Testis (tissue), 3 donors: Measurements from ENCODE around the gene KIF16B. TPM values are rescaled to one million over a fixed set of nuclear protein-coding genes. Genes with fewer than 3 reads are reported as not detected.

Experiments
- DNase-seq: peaks from one replicate; pipeline ENCODE4 v3.0.0-alpha.2; 2019
- H3K27ac ChIP-seq, 2 donors: fragments of 200-600 bp; sonication (generic); one replicate each; pipeline ENCODE4 v1.5.1; 2019
- H3K27me3 ChIP-seq: fragments of 200-600 bp; sonication (generic); one replicate; pipeline ENCODE4 v1.5.1; 2019
- H3K36me3 ChIP-seq: fragments of 200-600 bp; sonication (generic); one replicate; pipeline ENCODE4 v1.5.1; 2017; ENCODE audit warnings: low read depth; ENCODE audit errors: missing control alignments
- H3K4me1 ChIP-seq: fragments of 200-600 bp; sonication (generic); one replicate; pipeline ENCODE4 v1.5.1; 2019
- H3K4me3 ChIP-seq, 2 donors: fragments of 200-600 bp; sonication (generic); one replicate each; pipeline ENCODE4 v1.5.1; 2017 to 2019
- H3K9me3 ChIP-seq: fragments of 200-600 bp; sonication (generic); one replicate; pipeline ENCODE4 v1.5.1; 2017
- POLR2A ChIP-seq: fragments of 450-650 bp; IDR thresholded peaks from one replicate; pipeline ENCODE4 v1.6.1; 2017; ENCODE audit warnings: antibody characterized with exemption, mild to moderate bottlenecking, moderate library complexity
- WGBS, 2 donors: methylation state at CpG; one replicate each; pipeline ENCODE4 v1.1.5; 2018; 5-methylcytosine and 5-hydroxymethylcytosine counted together
- intact Hi-C: fragments of 100-400 bp; cut with DNase I; formaldehyde crosslinking; loops from one replicate; pipeline ENCODE4 v1.15.1; 2023; ENCODE audit warnings: low total_unique reads
- polyA plus RNA-seq: library from polyadenylated mRNA; stranded (reverse); fragments of 350-450 nt; fragmentation: Illumina TruSeq; extraction: RNeasy Lipid Tissue Mini Kit (QIAGEN cat#74804); gene quantifications from one replicate; pipeline ENCODE4 v1.2.3, GENCODE V29; 2014; ENCODE audit warnings: low read depth, low replicate concordance; ENCODE audit not compliant: insufficient read depth
- total RNA-seq, 2 donors: library from RNA; depleted of rRNA; stranded (reverse); fragments of >200 nt; gene quantifications; one replicate each; pipeline ENCODE4 v1.2.3, GENCODE V29; 2016
- TF ChIP-seq, protein P1 (sequence below), 3 experiments: fragments of 450-650 bp in 2 of 3; fragments of 200-600 bp in 1 of 3; sonication (generic) in 1 of 3; IDR thresholded peaks; one replicate each; pipeline ENCODE4 v1.5.1; 2016 to 2019; ENCODE audit warnings: antibody characterized with exemption in 3 of 3, mild to moderate bottlenecking in 2 of 3, moderate library complexity in 1 of 3

Gene KIF16B
- total and polyA plus RNA-seq, 3 donors from 2014 or later = 10.2 to 25.5 (median 22.3) TPM

DNA sequence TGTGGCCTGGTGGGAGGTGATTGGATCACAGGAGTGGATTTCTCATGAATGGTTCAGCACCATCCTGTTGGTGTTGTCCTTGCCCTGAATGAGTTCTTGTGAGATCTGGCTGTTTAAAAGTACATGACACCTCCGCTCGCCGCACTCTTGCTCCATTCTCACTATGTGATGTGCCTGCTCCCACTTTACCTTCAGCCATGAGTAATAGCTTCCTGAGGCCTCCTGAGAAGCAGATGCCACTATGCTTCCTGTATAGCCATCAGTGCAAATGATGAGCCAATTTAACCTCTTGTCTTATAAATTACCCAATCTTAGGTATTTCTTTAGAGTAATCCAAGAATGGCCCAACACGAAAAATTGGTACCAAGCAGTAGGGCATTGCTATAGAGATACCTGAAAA, 34.5 kb downstream of the KIF16B start:
- H3K9me3 ChIP-seq = no peaks in the 10 kb centered on the region
- no peaks in the 10 kb centered on the region for H3K36me3 ChIP-seq
- intact Hi-C loops = no loop called here
- peaks cover 14% of the 10 kb centered on the region for H3K4me1 ChIP-seq
- no peak for TF ChIP-seq POLR2A
- TF ChIP-seq, protein P1, sequence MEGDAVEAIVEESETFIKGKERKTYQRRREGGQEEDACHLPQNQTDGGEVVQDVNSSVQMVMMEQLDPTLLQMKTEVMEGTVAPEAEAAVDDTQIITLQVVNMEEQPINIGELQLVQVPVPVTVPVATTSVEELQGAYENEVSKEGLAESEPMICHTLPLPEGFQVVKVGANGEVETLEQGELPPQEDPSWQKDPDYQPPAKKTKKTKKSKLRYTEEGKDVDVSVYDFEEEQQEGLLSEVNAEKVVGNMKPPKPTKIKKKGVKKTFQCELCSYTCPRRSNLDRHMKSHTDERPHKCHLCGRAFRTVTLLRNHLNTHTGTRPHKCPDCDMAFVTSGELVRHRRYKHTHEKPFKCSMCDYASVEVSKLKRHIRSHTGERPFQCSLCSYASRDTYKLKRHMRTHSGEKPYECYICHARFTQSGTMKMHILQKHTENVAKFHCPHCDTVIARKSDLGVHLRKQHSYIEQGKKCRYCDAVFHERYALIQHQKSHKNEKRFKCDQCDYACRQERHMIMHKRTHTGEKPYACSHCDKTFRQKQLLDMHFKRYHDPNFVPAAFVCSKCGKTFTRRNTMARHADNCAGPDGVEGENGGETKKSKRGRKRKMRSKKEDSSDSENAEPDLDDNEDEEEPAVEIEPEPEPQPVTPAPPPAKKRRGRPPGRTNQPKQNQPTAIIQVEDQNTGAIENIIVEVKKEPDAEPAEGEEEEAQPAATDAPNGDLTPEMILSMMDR (IDR thresholded peaks at IDR 0.05) = no peak
- H3K4me3 ChIP-seq = no peak overlapping the region
- H3K27me3 ChIP-seq = no peaks in the 10 kb centered on the region
- 80 to 96% methylated on average over 4 of the region's 4 CpGs for WGBS, 2 donors
- H3K27ac ChIP-seq = no peak overlapping the region
- DNase-seq = no peak

DNA sequence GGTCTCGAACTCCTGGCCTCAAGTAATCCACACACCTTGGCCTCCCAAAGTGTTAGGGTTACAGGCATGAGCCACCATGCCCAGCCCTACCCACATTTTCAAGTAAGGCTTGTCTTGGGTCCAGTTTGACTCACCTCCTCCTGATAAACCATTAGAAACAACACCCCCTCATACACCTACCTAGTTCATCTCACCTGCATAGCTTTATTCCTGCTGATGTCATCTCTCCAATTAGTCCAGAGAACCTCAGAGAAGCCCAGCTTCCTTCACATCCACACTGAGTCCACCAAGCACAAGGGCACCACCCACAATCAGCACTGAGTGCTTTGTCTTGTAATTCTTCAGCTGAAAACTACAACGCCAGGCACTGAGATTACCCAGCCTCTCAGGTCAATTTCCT, 35.3 kb downstream of the KIF16B start:
- Histone ChIP-seq H3K27ac (no peak overlapping the region), H3K27me3 (no peaks in the 10 kb centered on the region), H3K9me3 (no peaks in the 10 kb centered on the region), H3K36me3 (no peaks in the 10 kb centered on the region), H3K4me3 (no peak overlapping the region), H3K4me1 (peaks cover 14% of the 10 kb centered on the region)
- no peak for TF ChIP-seq POLR2A
- TF ChIP-seq, protein P1 (IDR thresholded peaks at IDR 0.05) = no peak
- DNase-seq = no peak
- intact Hi-C loops = no loop called here
- WGBS, 2 donors = 91 to 96% methylated on average over 2 of the region's 2 CpGs

DNA sequence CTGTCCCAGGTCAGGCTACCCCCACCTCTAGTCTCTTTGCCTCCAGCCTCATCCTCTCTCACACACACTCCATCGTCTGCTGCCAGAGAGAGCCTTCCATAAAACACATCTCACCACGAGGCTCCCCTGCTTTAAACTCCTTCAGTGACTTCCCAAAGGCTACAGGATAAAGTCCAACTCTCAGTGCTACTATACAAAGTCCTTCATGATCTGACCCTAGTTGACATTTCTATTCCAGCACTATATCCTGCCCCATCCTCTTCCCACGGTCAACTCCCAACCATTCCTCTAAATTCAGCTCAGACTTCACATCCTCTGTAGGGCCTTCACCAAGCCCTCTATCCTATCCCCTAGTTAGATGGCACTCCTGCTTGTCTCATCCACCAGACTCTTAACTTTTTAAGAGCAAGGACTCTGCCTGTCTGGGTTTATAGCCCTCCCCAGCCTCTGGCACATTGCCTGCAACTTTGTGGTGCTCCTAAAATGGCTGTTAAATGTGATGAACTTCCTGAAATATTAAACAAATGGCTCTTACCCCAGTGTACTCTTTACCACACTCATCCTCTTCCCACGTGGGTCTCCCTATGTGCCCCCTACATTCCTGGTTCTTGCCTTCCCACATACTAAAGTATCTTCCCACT, 36.1 kb downstream of the KIF16B start:
- Histone ChIP-seq H3K36me3 (no peaks in the 10 kb centered on the region), H3K9me3 (no peaks in the 10 kb centered on the region), H3K27ac (no peak overlapping the region), H3K4me1 (peaks cover 14% of the 10 kb centered on the region), H3K27me3 (no peaks in the 10 kb centered on the region), H3K4me3 (no peak overlapping the region)
- intact Hi-C loops = no loop called here
- TF ChIP-seq, protein P1 (IDR thresholded peaks at IDR 0.05) = no peak
- TF ChIP-seq POLR2A = no peak
- WGBS, 2 donors = 83 to 87% methylated on average over 4 of the region's 4 CpGs
- no peak for DNase-seq

DNA sequence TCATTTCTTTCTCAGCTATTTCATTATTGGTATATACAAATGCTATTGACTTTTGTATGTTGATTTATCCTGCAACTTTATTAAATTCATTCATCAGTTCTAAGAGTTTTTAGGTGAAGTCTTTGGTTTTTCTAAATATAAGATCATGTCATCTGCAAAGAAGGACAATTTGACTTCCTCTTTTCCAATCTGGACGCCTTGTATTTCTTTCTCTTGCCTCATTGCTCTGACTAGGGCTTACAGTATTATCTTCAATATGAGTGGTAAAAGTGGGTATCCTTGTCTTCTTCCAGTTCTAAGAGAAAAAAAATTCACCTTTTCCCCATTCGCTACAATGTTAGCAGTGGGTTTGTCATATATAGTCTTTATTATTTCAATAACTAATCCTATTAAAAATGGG, 38.0 kb downstream of the KIF16B start:
- H3K4me3 ChIP-seq = no peak overlapping the region
- intact Hi-C loops = no loop called here
- no peak for DNase-seq
- no peaks in the 10 kb centered on the region for H3K9me3 ChIP-seq
- H3K27me3 ChIP-seq = no peaks in the 10 kb centered on the region
- 90 to 94% methylated on average over 2 of the region's 2 CpGs for WGBS, 2 donors
- no peaks in the 10 kb centered on the region for H3K36me3 ChIP-seq
- no peak overlapping the region for H3K27ac ChIP-seq
- TF ChIP-seq POLR2A = no peak
- TF ChIP-seq, protein P1 (IDR thresholded peaks at IDR 0.05) = no peak
- no peaks in the 10 kb centered on the region for H3K4me1 ChIP-seq

DNA sequence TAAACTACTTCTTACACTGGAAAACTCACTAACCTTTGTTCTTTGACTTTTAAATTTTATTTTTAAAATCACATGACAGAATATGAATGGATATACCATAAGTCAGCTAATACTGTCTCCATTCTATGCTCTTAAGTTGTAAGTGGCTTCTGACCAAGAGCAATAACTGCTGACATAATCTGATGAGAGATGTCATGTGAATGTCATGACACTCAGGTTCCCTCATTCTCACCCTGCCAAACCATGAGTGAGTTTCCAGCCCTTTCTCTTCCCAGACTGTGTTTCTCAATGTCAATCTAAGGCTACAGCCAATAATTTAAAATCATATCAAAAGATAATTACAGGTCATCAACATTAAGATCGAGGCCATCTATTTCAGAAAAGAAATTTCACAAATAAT, 39.7 kb downstream of the KIF16B start:
- H3K9me3 ChIP-seq = no peaks in the 10 kb centered on the region
- TF ChIP-seq, protein P1 (IDR thresholded peaks at IDR 0.05) = no peak
- no peak for TF ChIP-seq POLR2A
- H3K4me1 ChIP-seq = no peaks in the 10 kb centered on the region
- intact Hi-C loops = no loop called here
- no peaks in the 10 kb centered on the region for H3K27me3 ChIP-seq
- whole genome bisulfite sequencing, 2 donors = 88 to 98% methylated on average over 1 of the region's 1 CpG
- no peak overlapping the region for H3K27ac ChIP-seq
- H3K36me3 ChIP-seq = no peaks in the 10 kb centered on the region
- no peak for DNase-seq
- no peak overlapping the region for H3K4me3 ChIP-seq
